Prostate gland (tissue), 2 donors: ENCODE results near the gene GARS1.

Source experiments
- CTCF ChIP-seq, 4 experiments: fragments of 200-600 bp in 2 of 4; fragments of 450-650 bp in 2 of 4; sonication (generic) in 2 of 4; IDR thresholded peaks; 1 replicate in 3 of 4; 2 replicates in 1 of 4; pipeline ENCODE4 v1.5.1; 2016 to 2019; ENCODE audit warnings: antibody characterized with exemption in 4 of 4, mild to moderate bottlenecking in 2 of 4, moderate library complexity in 2 of 4
- POLR2A ChIP-seq: fragments of 450-650 bp; IDR thresholded peaks from one replicate; pipeline ENCODE4 v1.6.1; 2016; ENCODE audit warnings: antibody characterized with exemption, mild to moderate bottlenecking
- POLR2AphosphoS5 ChIP-seq: sonication (generic); formaldehyde crosslinking; IDR thresholded peaks from one replicate; pipeline ENCODE4 v1.6.1; 2017; ENCODE audit warnings: antibody characterized with exemption

DNA sequence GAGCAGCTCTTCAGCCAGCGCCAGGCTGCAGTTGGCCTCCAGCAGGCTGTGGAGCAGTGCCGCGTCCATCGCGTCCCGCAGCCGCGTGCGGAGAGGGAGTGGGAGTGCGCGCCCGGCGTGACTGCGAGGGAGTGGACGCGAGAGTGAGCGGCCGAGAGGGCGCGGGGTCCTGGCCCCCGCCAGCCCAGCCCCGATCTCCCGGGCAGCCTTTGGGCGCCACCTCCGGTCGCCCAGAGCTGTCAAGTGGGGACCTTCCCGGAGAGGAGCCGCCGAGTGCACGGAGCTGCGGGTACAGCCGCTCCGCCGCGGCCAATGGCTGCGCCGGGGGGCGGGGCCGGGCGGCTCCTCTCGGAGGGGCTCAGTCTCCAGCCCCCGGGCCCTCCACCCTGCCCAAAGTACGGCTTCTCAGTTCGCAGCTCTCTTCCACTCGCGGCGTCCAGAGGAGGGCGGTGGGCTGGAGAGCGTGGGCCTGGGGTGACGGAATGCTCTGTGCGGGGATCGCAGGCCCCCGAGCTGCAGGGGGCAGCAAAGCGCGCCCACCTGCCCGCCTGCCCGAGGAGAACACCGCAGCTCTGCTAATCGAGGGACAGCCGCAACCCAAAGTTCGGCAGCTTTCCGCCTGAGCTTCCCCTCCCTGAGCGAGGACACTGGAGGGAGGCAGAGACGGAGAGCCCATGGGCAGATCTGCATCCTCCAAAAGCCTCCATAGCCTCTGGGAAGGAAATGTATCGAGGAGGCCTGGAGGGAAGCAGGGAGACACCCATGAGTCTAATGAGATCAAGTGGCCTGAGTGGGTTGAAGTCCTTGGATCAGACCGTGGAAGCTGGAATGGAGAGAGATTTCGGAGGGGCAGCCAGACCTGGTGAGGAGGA lies 87.8 kb downstream of the GARS1 start, which contains the start of gene CRHR2:
- TF ChIP-seq POLR2A (no peak), CTCF (IDR thresholded peaks at IDR 0.05) (no peak), POLR2AphosphoS5 (no peak)
